Measurements from ENCODE around the gene CIAO2A.

DNA sequence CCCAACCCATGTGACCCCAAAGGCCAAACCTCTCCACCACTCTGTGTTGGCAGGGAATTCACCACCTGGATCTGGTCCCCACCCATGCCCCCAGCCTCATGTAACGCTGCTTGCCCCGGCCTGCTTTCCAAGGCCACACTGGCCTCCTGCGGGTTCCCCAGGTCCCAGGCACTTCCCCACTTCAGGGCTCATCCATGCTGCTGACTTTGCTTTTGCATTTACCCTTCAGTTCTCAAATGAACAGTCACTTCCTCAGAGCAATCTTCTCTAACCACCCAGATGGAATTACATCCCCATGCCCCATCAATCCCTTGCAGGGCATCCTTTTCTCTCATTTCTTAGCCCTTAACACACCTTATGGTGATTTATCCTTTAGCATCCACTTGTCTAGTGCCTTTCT lies 56.5 kb downstream of the CIAO2A start:
- TF ChIP-seq SP1 (IDR thresholded peaks at IDR 0.05) (no peak), FOXA1 (IDR thresholded peaks at IDR 0.05) (no peak), BHLHE40 (IDR thresholded peaks at IDR 0.05; ENCODE audit: borderline replicate concordance) (no peak), HDGF (IDR thresholded peaks at IDR 0.05; ENCODE audit: borderline replicate concordance) (no peak)
